ENCODE data around the gene CCDC167.

CCDC167 gene

DNA sequence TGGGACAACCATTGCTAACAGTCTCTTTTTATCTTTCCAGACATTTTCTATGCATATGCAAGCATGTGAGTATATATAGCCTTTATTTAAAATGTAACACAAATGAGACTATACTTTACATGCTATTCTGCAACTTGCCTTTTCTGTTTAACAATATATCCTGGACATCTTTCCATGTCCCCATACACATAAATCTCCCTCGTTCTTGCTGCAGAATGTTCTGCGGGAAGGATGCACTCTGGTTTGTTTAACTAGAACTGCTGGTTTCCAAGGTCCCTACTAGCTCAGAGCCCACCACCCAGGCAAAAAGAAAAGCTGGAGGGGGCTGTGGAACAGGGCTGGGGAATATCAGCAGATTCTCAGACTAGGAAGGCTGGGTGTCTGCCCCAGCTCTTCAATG lies 35.2 kb upstream of the CCDC167 start:
- H3K4me3 ChIP-seq (replicated peaks; ENCODE audit: insufficient read depth, low read length), result no peak overlapping the region
- DNase-seq (ENCODE audit: low read depth in 1 of 2, low spot score in 1 of 2), result no peak
- peaks cover 40% of the 10 kb centered on the region for H3K27me3 ChIP-seq (ENCODE audit: insufficient read depth, poor library complexity, severe bottlenecking)
- TF ChIP-seq, protein P1, sequence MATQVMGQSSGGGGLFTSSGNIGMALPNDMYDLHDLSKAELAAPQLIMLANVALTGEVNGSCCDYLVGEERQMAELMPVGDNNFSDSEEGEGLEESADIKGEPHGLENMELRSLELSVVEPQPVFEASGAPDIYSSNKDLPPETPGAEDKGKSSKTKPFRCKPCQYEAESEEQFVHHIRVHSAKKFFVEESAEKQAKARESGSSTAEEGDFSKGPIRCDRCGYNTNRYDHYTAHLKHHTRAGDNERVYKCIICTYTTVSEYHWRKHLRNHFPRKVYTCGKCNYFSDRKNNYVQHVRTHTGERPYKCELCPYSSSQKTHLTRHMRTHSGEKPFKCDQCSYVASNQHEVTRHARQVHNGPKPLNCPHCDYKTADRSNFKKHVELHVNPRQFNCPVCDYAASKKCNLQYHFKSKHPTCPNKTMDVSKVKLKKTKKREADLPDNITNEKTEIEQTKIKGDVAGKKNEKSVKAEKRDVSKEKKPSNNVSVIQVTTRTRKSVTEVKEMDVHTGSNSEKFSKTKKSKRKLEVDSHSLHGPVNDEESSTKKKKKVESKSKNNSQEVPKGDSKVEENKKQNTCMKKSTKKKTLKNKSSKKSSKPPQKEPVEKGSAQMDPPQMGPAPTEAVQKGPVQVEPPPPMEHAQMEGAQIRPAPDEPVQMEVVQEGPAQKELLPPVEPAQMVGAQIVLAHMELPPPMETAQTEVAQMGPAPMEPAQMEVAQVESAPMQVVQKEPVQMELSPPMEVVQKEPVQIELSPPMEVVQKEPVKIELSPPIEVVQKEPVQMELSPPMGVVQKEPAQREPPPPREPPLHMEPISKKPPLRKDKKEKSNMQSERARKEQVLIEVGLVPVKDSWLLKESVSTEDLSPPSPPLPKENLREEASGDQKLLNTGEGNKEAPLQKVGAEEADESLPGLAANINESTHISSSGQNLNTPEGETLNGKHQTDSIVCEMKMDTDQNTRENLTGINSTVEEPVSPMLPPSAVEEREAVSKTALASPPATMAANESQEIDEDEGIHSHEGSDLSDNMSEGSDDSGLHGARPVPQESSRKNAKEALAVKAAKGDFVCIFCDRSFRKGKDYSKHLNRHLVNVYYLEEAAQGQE (IDR thresholded peaks at IDR 0.05; ENCODE audit: insufficient replicate concordance, low read depth), result no peak
- TF ChIP-seq, protein P2, sequence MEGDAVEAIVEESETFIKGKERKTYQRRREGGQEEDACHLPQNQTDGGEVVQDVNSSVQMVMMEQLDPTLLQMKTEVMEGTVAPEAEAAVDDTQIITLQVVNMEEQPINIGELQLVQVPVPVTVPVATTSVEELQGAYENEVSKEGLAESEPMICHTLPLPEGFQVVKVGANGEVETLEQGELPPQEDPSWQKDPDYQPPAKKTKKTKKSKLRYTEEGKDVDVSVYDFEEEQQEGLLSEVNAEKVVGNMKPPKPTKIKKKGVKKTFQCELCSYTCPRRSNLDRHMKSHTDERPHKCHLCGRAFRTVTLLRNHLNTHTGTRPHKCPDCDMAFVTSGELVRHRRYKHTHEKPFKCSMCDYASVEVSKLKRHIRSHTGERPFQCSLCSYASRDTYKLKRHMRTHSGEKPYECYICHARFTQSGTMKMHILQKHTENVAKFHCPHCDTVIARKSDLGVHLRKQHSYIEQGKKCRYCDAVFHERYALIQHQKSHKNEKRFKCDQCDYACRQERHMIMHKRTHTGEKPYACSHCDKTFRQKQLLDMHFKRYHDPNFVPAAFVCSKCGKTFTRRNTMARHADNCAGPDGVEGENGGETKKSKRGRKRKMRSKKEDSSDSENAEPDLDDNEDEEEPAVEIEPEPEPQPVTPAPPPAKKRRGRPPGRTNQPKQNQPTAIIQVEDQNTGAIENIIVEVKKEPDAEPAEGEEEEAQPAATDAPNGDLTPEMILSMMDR (IDR thresholded peaks at IDR 0.05; ENCODE audit: insufficient read depth, low read length), result no peak
- TF ChIP-seq GABPA (IDR thresholded peaks at IDR 0.05; ENCODE audit: low read depth) (no peak), POLR2AphosphoS5 (IDR thresholded peaks at IDR 0.05; ENCODE audit: low read depth) (no peak), SPI1 (IDR thresholded peaks at IDR 0.05; ENCODE audit: borderline replicate concordance, low read depth) (no peak)
- H3K27ac ChIP-seq (replicated peaks), result no peak overlapping the region

DNA sequence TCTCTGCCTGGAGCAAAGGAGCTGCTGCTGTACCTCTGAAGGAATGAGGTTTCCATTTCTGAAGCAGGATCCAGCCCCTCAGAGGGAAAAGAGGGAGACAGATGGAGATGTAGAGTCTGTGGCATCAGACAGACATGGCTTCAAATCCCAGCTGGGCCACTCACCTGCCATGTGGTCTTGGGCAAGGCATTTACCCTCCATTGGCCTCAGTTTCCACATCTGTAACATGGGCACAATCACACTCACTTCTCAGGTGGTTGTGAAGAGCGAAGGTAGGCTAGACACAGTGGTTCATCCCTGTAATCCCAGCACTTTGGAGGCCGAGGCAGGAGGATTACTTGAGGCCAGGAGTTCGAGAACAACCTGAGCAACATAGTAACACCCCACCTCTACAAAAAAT lies 32.4 kb upstream of the CCDC167 start:
- TF ChIP-seq, protein P2 (IDR thresholded peaks at IDR 0.05; ENCODE audit: insufficient read depth, low read length), result no peak
- TF ChIP-seq POLR2AphosphoS5 (IDR thresholded peaks at IDR 0.05; ENCODE audit: low read depth) (no peak), GABPA (IDR thresholded peaks at IDR 0.05; ENCODE audit: low read depth) (no peak), SPI1 (IDR thresholded peaks at IDR 0.05; ENCODE audit: borderline replicate concordance, low read depth) (no peak)
- TF ChIP-seq, protein P1 (IDR thresholded peaks at IDR 0.05; ENCODE audit: insufficient replicate concordance, low read depth), result no peak
- no peak overlapping the region for H3K4me3 ChIP-seq (replicated peaks; ENCODE audit: insufficient read depth, low read length)
- peaks cover 29% of the 10 kb centered on the region for H3K27me3 ChIP-seq (ENCODE audit: insufficient read depth, poor library complexity, severe bottlenecking)
- DNase-seq (ENCODE audit: low read depth in 1 of 2, low spot score in 1 of 2), result no peak
- H3K27ac ChIP-seq (replicated peaks), result no peak overlapping the region

DNA sequence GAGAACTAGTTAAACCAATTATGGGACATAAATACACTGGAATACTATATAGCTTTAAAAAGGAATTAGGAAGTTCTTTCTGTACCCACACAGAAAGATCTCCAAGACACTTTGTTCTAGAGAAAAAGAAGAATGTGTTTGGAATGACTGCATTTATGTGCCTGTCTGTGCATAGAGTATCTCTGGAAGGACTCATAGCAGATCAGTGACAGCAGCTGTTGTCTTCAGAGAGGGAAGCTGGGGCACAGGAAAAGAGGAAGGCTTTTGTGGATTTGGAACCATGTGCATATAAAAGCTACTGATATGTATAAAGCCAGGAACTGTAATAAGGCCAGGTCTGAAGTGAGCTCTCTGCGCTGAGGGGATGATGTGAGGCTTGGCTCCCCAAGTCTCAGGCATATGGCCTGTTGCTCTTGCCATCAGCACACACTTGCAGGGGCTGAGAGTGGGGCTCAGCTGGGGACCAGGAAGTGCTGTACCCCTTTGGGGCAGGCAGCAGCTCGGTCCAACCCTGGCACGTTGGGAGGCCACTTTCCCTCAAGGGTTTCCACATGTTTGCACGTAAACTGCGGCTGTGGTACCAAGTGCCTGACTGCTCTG lies 31.8 kb upstream of the CCDC167 start:
- TF ChIP-seq SPI1 (IDR thresholded peaks at IDR 0.05; ENCODE audit: borderline replicate concordance, low read depth), result peak; percentile 40; the same call in 1 of the 2 replicates
- TF ChIP-seq GABPA (IDR thresholded peaks at IDR 0.05; ENCODE audit: low read depth), result no peak
- no peak overlapping the region for H3K27ac ChIP-seq (replicated peaks)
- no peak for DNase-seq (ENCODE audit: low read depth in 1 of 2, low spot score in 1 of 2)
- no peak overlapping the region for H3K4me3 ChIP-seq (replicated peaks; ENCODE audit: insufficient read depth, low read length)
- peaks cover 24% of the 10 kb centered on the region for H3K27me3 ChIP-seq (ENCODE audit: insufficient read depth, poor library complexity, severe bottlenecking)

DNA sequence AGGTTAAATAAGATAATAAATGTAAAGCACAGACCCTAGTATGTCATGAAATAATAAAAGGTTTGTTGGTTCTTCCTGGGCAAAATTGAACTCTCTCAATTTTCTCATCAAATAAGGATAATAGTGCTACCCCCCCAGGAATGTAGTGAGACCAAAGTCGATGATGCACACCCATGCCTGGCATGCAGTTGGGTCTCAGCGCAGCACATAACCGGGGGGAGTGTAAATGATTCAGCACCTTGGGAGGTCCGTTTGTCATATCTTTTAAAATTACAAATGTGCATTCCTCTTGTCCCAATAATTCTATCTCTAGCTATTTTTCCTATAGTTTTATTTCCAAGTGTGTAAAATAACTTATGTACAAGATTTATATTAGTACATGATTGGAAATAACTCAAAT lies 31.3 kb upstream of the CCDC167 start:
- DNase-seq (ENCODE audit: low read depth in 1 of 2, low spot score in 1 of 2), result no peak
- TF ChIP-seq GABPA (IDR thresholded peaks at IDR 0.05; ENCODE audit: low read depth), result no peak
- TF ChIP-seq POLR2AphosphoS5 (IDR thresholded peaks at IDR 0.05; ENCODE audit: low read depth), result no peak
- TF ChIP-seq SPI1 (IDR thresholded peaks at IDR 0.05; ENCODE audit: borderline replicate concordance, low read depth), result no peak
- TF ChIP-seq, protein P1 (IDR thresholded peaks at IDR 0.05; ENCODE audit: insufficient replicate concordance, low read depth), result no peak
- TF ChIP-seq, protein P2 (IDR thresholded peaks at IDR 0.05; ENCODE audit: insufficient read depth, low read length), result no peak
- H3K27me3 ChIP-seq (ENCODE audit: insufficient read depth, poor library complexity, severe bottlenecking), result peaks cover 18% of the 10 kb centered on the region

More for the DNA sequence above, 31.3 kb upstream of the CCDC167 start:
- H3K27ac ChIP-seq (replicated peaks), result no peak overlapping the region
- H3K4me3 ChIP-seq (replicated peaks; ENCODE audit: insufficient read depth, low read length), result no peak overlapping the region

All from HL-60 (cell line).